ENCODE measurements around the gene PDZK1.

- TF ChIP-seq CTCF (IDR thresholded peaks at IDR 0.05; ENCODE audit: extremely low read depth in 1 of 2, insufficient read depth in 1 of 2, low read depth in 1 of 2, low read length in 2 of 2) (no peak), POLR2AphosphoS5 (IDR thresholded peaks at IDR 0.05; ENCODE audit: insufficient read depth, low read depth, low read length) (no peak), POLR2A (IDR thresholded peaks at IDR 0.05; ENCODE audit: low read depth, low read length) (no peak), EZH2 (IDR thresholded peaks at IDR 0.05; ENCODE audit: borderline replicate concordance, low read depth, low read length, severe bottlenecking) (no peak), MAX (IDR thresholded peaks at IDR 0.05; ENCODE audit: insufficient read depth, insufficient read length) (no peak), JUN (IDR thresholded peaks at IDR 0.05; ENCODE audit: borderline replicate concordance, insufficient read depth, insufficient read length, low read depth) (no peak), GATA2 (IDR thresholded peaks at IDR 0.05; ENCODE audit: insufficient read depth, insufficient read length, low read depth, low read length) (no peak), MYC (IDR thresholded peaks at IDR 0.05; ENCODE audit: low read depth, low read length) (no peak)
Measured at GRCh38 chr1:145692785-145693443, 14.3 kb downstream of the PDZK1 start.

All from endothelial cell of umbilical vein (primary cell).